ENCODE data around the gene IFI27.
"Not testable (repeated sequence)": the region's sequence is repeated elsewhere in the genome, so short reads cannot be mapped to it uniquely, and the experiment has no call there.

The IFI27 gene

DNA sequence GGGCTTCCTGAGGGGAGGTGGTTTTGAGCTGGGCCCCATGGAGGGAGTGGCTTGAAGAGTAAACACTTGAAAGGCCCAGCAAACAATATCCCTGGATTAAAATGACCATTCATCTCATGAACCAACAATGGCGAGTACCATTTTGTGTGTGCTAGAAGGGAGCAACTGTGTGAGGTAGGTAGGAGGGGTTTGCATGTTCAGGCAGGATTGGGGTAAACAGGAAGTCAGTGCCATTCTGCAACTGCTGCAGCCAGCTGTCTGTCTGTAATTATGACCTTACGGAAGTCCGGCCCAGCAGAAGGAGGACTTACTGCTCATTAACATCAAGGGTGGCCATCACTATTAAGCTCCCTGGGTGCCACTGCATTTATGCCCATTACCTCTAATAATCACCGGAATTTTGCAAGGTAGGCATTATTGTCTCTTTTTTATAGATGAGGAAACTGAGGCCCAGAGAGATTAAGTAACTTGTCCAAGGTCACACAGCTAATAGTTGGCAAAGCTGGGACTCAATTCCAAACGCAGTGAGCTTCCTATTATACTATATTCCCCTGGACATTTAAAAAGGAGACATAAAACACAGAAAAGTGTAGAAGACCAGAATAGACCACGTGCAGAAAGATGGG, 35.5 kb downstream of the IFI27 start:
- in situ Hi-C loops (cut with MboI; ENCODE audit: low sequenced_read_pairs): no loop called here

DNA sequence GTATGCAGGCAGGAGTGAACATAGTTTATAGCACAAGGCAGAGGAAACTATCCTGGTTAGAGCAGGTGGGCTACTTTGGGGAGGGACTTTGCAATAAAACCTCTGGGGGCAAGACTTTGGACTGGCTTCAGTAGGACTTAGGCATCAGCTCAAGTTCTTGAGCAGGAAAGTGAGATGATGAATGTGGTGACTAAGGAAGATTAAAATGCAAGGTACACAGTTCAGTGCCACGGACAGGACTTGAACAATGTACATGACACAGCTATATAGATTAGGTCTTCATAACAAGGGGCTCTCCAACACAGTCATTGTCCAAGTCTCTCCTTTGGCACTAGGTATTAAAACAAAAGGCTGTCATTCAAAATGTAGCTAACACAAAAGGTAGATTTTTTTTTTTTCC, 42.1 kb downstream of the IFI27 start:
- in situ Hi-C loops (cut with MboI; ENCODE audit: low sequenced_read_pairs): no loop called here

- in situ Hi-C loops (cut with MboI; ENCODE audit: low sequenced_read_pairs): no loop called here
Measured at GRCh38 chr14:94153750-94154342, 43.3 kb downstream of the IFI27 start.

- in situ Hi-C loops (cut with MboI; ENCODE audit: low sequenced_read_pairs): not testable (repeated sequence)
Measured at GRCh38 chr14:94156143-94156542, 45.6 kb downstream of the IFI27 start.

- in situ Hi-C loops (cut with MboI; ENCODE audit: low sequenced_read_pairs): no loop called here
Measured at GRCh38 chr14:94157197-94157596, 46.7 kb downstream of the IFI27 start.

DNA sequence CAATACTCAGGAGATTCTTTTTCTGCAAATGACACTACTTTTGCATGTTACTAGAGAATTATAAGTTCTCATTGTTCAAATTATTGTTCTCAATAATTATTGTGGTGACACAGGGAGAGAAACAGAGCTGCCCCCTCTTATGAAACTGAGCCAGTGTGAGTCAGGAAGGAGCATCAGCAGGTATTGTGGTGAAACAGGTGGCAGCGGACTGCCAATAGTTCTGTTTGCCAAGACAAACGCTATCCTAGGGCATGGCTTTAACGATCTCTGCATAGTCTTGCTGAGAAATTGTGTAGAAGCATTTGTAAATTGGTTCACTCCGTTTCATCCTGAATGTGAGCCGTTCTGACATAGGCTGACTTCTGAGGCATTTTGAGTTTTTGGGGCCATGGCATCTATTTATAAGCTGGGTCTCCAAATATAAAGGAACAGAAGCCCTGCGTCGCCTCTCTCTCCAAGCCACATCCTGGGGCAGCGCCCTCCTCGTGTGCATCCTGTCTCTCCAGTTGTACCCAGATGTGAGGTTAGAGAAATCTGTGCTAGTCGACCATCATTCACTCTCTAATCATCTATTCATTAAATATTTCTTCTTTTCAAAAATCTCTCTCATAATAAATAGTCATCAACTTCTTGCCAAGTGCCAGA, 47.8 kb downstream of the IFI27 start:
- in situ Hi-C loops (cut with MboI; ENCODE audit: low sequenced_read_pairs): no loop called here

- in situ Hi-C loops (cut with MboI; ENCODE audit: low sequenced_read_pairs): no loop called here
Measured at GRCh38 chr14:94161058-94161457, 50.5 kb downstream of the IFI27 start.

DNA sequence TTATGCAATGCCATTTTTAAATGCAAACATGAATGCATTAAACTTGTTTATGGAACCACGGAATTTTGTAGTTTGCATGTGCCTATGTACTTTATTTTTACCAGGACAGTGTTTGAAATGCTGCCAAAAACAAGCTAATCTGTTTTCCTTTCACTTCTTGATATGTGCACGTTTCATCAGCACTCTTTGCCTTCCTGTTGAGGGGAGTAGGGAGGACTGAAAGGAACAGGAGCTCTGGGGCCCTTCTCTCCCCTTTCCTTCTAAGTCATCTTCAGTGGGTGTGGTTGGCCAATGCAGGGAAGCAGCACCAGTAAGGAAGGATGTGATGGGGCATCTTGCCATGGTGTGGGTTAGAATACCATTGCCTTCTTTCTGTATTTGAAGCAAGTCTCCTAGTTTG, 51.4 kb downstream of the IFI27 start:
- in situ Hi-C loops (cut with MboI; ENCODE audit: low sequenced_read_pairs): no loop called here

DNA sequence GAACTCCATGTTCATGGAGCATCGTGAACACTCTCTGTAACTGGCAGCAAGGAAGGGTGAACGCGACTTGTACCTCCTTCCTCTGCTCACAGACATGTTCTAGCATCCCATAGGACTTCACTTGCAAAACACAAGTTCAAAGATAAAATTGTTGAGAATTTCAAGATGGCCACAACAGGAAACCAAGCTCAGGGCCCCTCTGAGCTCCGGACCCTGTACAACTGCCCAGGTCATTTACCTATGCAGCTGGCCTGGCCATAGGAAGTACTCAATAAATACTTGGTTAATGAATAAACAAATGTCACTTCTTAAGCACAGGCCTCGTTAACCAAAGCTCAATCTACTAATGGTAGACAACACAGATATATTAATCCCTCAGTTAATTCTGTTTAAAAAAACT, 51.9 kb downstream of the IFI27 start:
- in situ Hi-C loops (cut with MboI; ENCODE audit: low sequenced_read_pairs): no loop called here

GRCh38 chr14:94163796-94164195, 53.3 kb downstream of the IFI27 start:
- in situ Hi-C loops (cut with MboI; ENCODE audit: low sequenced_read_pairs): no loop called here

DNA sequence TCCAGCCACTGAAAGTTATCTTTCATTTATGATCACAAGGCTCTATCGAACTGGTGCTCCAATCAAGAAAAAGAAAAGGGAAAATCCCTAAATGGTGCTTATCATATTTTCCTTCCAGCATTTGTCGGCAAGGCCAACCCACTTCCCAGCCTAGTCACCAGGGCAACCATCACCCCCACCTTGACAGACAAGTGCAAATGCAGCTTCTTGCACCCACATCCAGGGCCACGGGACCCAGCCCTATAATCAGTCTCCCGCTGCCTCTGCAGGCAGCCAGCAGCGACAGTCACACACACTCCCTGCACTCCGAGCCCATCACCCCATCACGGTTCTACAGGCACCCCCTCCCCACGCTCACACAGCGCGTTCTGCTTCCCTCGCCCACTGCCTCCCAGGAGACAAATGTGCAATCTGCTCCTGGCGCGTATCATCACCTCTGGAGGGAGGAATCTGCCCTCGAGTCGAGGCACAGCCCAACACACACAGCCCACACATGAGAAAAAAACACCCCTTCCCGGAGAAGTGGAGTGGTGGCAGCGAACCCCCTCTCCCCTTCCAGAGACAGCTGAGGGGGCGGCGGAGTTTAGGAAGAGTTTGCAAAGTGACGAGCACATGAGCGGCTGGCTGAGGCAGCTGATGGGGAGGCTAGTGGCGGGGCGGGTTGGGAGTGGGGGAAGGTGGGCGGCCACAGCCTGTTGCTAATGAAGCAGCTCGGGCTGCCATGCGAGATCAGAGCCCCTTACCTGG, 54.3 kb downstream of the IFI27 start:
- in situ Hi-C loops (cut with MboI; ENCODE audit: low sequenced_read_pairs): no loop called here

GRCh38 chr14:94165744-94166143, 55.2 kb downstream of the IFI27 start:
- in situ Hi-C loops (cut with MboI; ENCODE audit: low sequenced_read_pairs): no loop called here

Data from hTERT RPE-1 (cell line).